Spinal cord (tissue), 10 donors: ENCODE data around the gene PRSS56. TPM values are rescaled to one million over a fixed set of nuclear protein-coding genes. Genes with fewer than 3 reads are reported as not detected.
"Not testable (repeated sequence)": the region's sequence is repeated elsewhere in the genome, so short reads cannot be mapped to it uniquely, and the experiment has no call there.

Experiments
- DNase-seq, 6 donors: peaks; one replicate each; pipeline versions ENCODE4 v3.0.0 to v3.0.0-alpha.2; 2013 to 2015; ENCODE audit warnings: low spot score in 6 of 6, low read depth in 4 of 6
- H3K27ac ChIP-seq: one replicate; pipeline ENCODE4 v1.5.1; 2013; ENCODE audit warnings: low read depth, low read length, control low read depth
- H3K27me3 ChIP-seq: one replicate; pipeline ENCODE4 v1.6.1; 2013; ENCODE audit warnings: low read length; ENCODE audit not compliant: control insufficient read depth, insufficient read depth
- H3K36me3 ChIP-seq: one replicate; pipeline ENCODE4 v1.6.1; 2013; ENCODE audit warnings: low read length; ENCODE audit not compliant: control insufficient read depth, insufficient read depth
- H3K4me1 ChIP-seq: one replicate; pipeline ENCODE4 v1.6.1; 2013; ENCODE audit warnings: low read length; ENCODE audit not compliant: control insufficient read depth, insufficient read depth
- H3K4me3 ChIP-seq: one replicate; pipeline ENCODE4 v1.5.1; 2013; ENCODE audit warnings: low read depth, low read length, control low read depth
- H3K9me3 ChIP-seq: one replicate; pipeline ENCODE4 v1.6.1; 2013; ENCODE audit warnings: low read length; ENCODE audit not compliant: control insufficient read depth, insufficient read depth
- WGBS: methylation state at CpG from one replicate; pipeline ENCODE4 v1.1.5; 2013; ENCODE audit warnings: missing lambda C conversion rate; ENCODE audit not compliant: insufficient coverage; 5-methylcytosine and 5-hydroxymethylcytosine counted together
- polyA plus RNA-seq, 2 donors: library from polyadenylated mRNA; unstranded; fragments of 120-200 nt; gene quantifications; one replicate each; pipeline ENCODE4 v1.2.1, GENCODE V29; 2013; ENCODE audit not compliant: insufficient read length in 2 of 2
- total RNA-seq, 2 donors: library from RNA; depleted of rRNA in 1 of 2; stranded (reverse); fragments of 120-200 nt in 1 of 2; fragments of >200 nt in 1 of 2; gene quantifications; one replicate each; pipeline versions ENCODE4 v1.2.3 to v1.2.4, GENCODE V29; 2013 to 2014
- donor health status: healthy.

Gene PRSS56
- total and polyA plus RNA-seq, 4 donors, result 0.89 to 5.8 (median 3.1) TPM

- Histone ChIP-seq H3K36me3 (no peaks in the 10 kb centered on the region), H3K4me1 (no peaks in the 10 kb centered on the region), H3K4me3 (no peak overlapping the region), H3K27ac (no peak overlapping the region), H3K9me3 (no peaks in the 10 kb centered on the region), H3K27me3 (no peaks in the 10 kb centered on the region)
- DNase-seq, result no peak
- WGBS, result 88% methylated on average over 4 of the region's 9 CpGs
These were observed 10.6 kb downstream of the PRSS56 start for GRCh38 chr2:232530626-232531260.

GRCh38 chr2:232532419-232532818, 12.2 kb downstream of the PRSS56 start:
- no peak for DNase-seq
- no peaks in the 10 kb centered on the region for H3K4me1 ChIP-seq
- 75% methylated on average over 7 of the region's 9 CpGs for whole genome bisulfite sequencing

GRCh38 chr2:232532821-232533220, 12.6 kb downstream of the PRSS56 start:
- H3K4me1 ChIP-seq, H3K36me3 ChIP-seq, H3K4me3 ChIP-seq, H3K27ac ChIP-seq, H3K9me3 ChIP-seq, H3K27me3 ChIP-seq, DNase-seq: not testable (repeated sequence)
- 75% methylated on average over 7 of the region's 7 CpGs for WGBS

More at GRCh38 chr2:232532419-232532818, 12.2 kb downstream of the PRSS56 start:
- no peaks in the 10 kb centered on the region for H3K27me3 ChIP-seq
- no peak overlapping the region for H3K4me3 ChIP-seq
- no peaks in the 10 kb centered on the region for H3K36me3 ChIP-seq
- H3K27ac ChIP-seq, result no peak overlapping the region
- peaks cover 3% of the 10 kb centered on the region for H3K9me3 ChIP-seq

GRCh38 chr2:232533944-232534710, 13.9 kb downstream of the PRSS56 start:
- WGBS, result 61% methylated on average over 12 of the region's 13 CpGs
- Histone ChIP-seq H3K27ac (no peak overlapping the region), H3K27me3 (no peaks in the 10 kb centered on the region), H3K9me3 (peaks cover 3% of the 10 kb centered on the region), H3K36me3 (no peaks in the 10 kb centered on the region), H3K4me1 (no peaks in the 10 kb centered on the region), H3K4me3 (no peak overlapping the region)
- no peak for DNase-seq

GRCh38 chr2:232534940-232535651, 14.9 kb downstream of the PRSS56 start:
- DNase-seq, result no peak
- peaks cover 9% of the 10 kb centered on the region for H3K4me1 ChIP-seq
- WGBS, result 56% methylated on average over 8 of the region's 14 CpGs
- no peaks in the 10 kb centered on the region for H3K36me3 ChIP-seq
- peaks cover 3% of the 10 kb centered on the region for H3K9me3 ChIP-seq
- no peaks in the 10 kb centered on the region for H3K27me3 ChIP-seq
- H3K4me3 ChIP-seq, result no peak overlapping the region
- H3K27ac ChIP-seq, result no peak overlapping the region

DNA sequence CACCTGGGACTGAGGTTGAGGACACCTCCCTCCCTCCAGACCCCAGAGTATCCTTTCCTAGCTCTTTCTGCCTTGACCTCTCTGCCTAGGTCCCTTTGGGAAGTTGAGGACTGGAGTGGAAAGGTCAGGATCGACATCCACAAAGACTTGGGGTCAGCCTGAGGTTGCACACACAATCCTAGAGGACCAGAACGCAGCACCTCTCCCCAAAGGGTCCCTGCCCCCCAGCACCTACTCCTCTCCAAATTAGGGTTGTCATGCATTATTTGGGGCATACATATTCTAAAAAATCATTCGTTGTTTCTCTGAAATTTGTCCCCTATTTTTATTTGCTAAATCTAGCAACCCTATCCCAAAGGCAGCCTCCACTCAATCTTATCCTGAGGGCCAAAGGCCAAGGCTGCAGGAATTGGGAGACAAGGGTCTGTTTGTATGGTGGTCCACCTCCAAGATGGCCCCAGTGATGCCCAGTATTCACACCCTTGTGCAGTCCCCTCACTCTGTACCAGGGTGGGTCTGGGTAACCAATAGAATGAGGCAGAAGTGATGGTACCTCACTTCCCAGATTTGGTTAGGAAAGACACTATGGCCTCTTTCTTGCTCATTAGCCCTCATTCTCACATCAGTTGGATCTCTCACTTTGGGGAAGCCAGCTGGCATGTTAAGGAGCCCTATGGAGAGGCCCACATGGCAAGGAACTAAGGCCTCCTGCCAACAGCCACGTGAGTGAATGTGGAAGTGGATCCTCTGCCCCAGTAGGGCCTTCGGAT, 15.8 kb downstream of the PRSS56 start:
- WGBS, result no CpG with 5 or more reads among the region's 5 CpGs
- no peaks in the 10 kb centered on the region for H3K27me3 ChIP-seq

DNA sequence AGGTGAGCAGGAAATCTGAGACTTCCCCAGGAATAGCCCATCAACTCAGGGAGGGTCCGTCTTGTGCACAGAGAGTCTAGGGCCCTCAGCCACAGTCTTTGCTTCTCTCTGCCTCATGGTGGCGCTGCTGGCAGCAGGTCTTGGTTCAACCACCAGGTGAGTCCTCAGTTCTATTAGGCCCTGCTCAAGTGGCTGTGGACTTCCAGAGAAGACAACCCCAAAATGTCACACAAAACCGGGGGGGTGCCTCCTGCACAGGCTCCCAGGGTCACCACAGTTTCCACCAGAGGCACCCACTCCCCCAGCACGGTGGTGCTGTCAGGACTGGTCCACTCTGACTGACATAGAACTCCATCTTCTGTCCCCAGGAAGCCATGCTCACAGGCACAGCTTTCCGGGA, 16.9 kb downstream of the PRSS56 start:
- Histone ChIP-seq H3K4me3 (no peak overlapping the region), H3K9me3 (peaks cover 3% of the 10 kb centered on the region), H3K4me1 (peaks cover 10% of the 10 kb centered on the region), H3K36me3 (no peaks in the 10 kb centered on the region), H3K27ac (no peak overlapping the region), H3K27me3 (no peaks in the 10 kb centered on the region)
- WGBS, result 54% methylated on average over 5 of the region's 5 CpGs
- no peak for DNase-seq

More for the DNA sequence above, 15.8 kb downstream of the PRSS56 start:
- Histone ChIP-seq H3K27ac (no peak overlapping the region), H3K4me1 (peaks cover 10% of the 10 kb centered on the region), H3K9me3 (peaks cover 3% of the 10 kb centered on the region), H3K36me3 (no peaks in the 10 kb centered on the region), H3K4me3 (no peak overlapping the region)
- DNase-seq, result no peak

DNA sequence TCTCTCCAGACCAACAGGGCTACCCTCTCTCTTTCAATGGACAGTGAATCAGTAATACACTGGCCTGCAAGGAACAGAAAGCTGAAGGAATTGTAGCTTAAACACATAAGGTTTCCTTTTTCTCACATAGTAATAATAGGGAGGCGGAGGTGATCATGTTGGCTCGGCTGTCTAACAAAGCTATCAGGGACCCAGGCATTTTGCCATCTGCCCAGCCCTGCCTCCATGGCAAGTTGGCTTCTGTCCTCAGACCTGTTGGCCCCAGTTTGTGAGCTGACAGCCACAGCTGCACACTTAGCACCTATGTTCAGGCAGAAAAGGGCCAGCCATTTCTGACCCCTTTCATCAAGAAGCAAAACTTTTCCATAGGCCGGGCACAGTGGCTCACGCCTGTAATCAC, 17.3 kb downstream of the PRSS56 start:
- no peak for DNase-seq
- peaks cover 3% of the 10 kb centered on the region for H3K9me3 ChIP-seq
- no peaks in the 10 kb centered on the region for H3K36me3 ChIP-seq
- H3K4me3 ChIP-seq, result no peak overlapping the region
- H3K27me3 ChIP-seq, result no peaks in the 10 kb centered on the region
- WGBS, result 90% methylated on average over 4 of the region's 4 CpGs
- H3K4me1 ChIP-seq, result peaks cover 10% of the 10 kb centered on the region
- no peak overlapping the region for H3K27ac ChIP-seq

DNA sequence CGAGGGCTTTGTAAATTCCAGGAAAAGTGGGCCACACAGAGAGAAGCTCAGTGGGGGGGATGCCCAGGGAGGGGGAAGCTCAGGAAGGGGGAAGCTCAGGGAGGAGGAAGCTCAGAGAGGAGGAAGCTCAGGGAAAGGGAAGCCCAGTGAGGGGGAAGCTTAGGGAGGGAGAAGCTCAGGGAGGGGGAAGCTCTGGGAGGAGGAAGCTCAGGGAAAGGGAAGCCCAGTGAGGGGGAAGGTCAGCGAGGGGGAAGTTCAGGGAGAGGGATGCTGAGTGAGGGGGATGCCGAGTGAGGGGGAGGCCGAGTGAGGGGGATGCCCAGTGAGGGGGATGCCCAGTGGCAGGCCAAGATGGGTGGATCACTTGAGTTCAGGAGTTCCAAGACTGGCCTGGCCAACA, 18.5 kb downstream of the PRSS56 start:
- Histone ChIP-seq H3K9me3 (peaks cover 3% of the 10 kb centered on the region), H3K27ac (no peak overlapping the region), H3K36me3 (peaks cover 4% of the 10 kb centered on the region), H3K4me1 (peaks cover 10% of the 10 kb centered on the region), H3K4me3 (no peak overlapping the region), H3K27me3 (no peaks in the 10 kb centered on the region)
- DNase-seq, result no peak
- 22% methylated on average over 3 of the region's 4 CpGs for WGBS
